Body of pancreas (tissue), 4 donors: ENCODE measurements around the gene FOXC1. TPM values are rescaled to one million over a fixed set of nuclear protein-coding genes. Genes with fewer than 3 reads are reported as not detected.

ENCODE experiments used
- ATAC-seq: fragments of 150-250 bp; one replicate; pipeline ENCODE4 v1.9.1; 2016
- DNase-seq, 4 donors: peaks; one replicate each; pipeline ENCODE4 v3.0.0-alpha.2; 2019
- H3K27ac ChIP-seq, 4 donors: fragments of 200-600 bp; sonication (generic); 1 replicate in 3 of 4; 2 replicates in 1 of 4; pipeline versions ENCODE4 v1.5.1 to v1.6.1; 2016 to 2019; ENCODE audit warnings: mild to moderate bottlenecking in 1 of 4, mixed read lengths in 1 of 4, moderate library complexity in 1 of 4
- H3K27me3 ChIP-seq, 2 donors: fragments of 200-600 bp; sonication (generic); one replicate each; pipeline ENCODE4 v1.6.0; 2016; ENCODE audit warnings: mild to moderate bottlenecking in 1 of 2
- H3K36me3 ChIP-seq, 2 donors: fragments of 200-600 bp; sonication (generic); replicated peaks in 1 of 2; 2 replicates each; pipeline ENCODE4 v1.5.1; 2016; ENCODE audit warnings: low read depth in 2 of 2; ENCODE audit not compliant: insufficient read depth in 1 of 2
- H3K4me1 ChIP-seq: fragments of 200-600 bp; sonication (generic); one replicate; pipeline ENCODE4 v1.6.0; 2016
- H3K4me3 ChIP-seq, 2 donors: fragments of 200-600 bp; sonication (generic); 1 replicate in 1 of 2; 2 replicates in 1 of 2; pipeline ENCODE4 v1.5.1; 2016 to 2019
- H3K9me3 ChIP-seq, 3 donors: fragments of 200-600 bp; sonication (generic); 1 replicate in 2 of 3; 2 replicates in 1 of 3; pipeline ENCODE4 v1.5.1; 2016
- CTCF ChIP-seq, 7 experiments: fragments of 450-650 bp in 4 of 7; fragments of 200-600 bp in 3 of 7; sonication (generic) in 3 of 7; IDR thresholded peaks; one replicate each; pipeline ENCODE4 v1.5.1; 2016 to 2019; ENCODE audit warnings: antibody characterized with exemption in 7 of 7
- POLR2A ChIP-seq, 3 donors: fragments of 450-650 bp; IDR thresholded peaks; one replicate each; pipeline ENCODE4 v1.6.1; 2016; ENCODE audit warnings: antibody characterized with exemption in 3 of 3, mild to moderate bottlenecking in 2 of 3
- WGBS, 2 donors: methylation state at CpG; one replicate each; pipeline ENCODE4 v1.1.5; 2017; 5-methylcytosine and 5-hydroxymethylcytosine counted together
- intact Hi-C: fragments of 100-400 bp; cut with DNase I; formaldehyde crosslinking; loops from one replicate; pipeline ENCODE4 v1.15.1; 2023
- total RNA-seq, 2 donors: library from RNA; depleted of rRNA; stranded (reverse); fragments of >200 nt; gene quantifications; one replicate each; pipeline ENCODE4 v1.1.0, GENCODE V29; 2016

Gene FOXC1
- total RNA-seq, 2 donors from 2014 or later: 2.0 to 3.6 TPM

GRCh38 chr6:1640476-1640875, 30.8 kb downstream of the FOXC1 start:
- Histone ChIP-seq H3K27ac (peak overlapping the region in 1 of 4 donors; percentile 39), H3K9me3 (no peaks in the 10 kb centered on the region), H3K27me3 (no peaks in the 10 kb centered on the region), H3K4me1 (peaks cover 14% of the 10 kb centered on the region), H3K36me3 (no peaks in the 10 kb centered on the region), H3K4me3 (no peak overlapping the region)
- ATAC-seq (no peak), DNase-seq (peak in 1 of 4 donors; percentile 36)
- TF ChIP-seq POLR2A (IDR thresholded peaks at IDR 0.05): no peak
- TF ChIP-seq CTCF (IDR thresholded peaks at IDR 0.05): no peak
- intact Hi-C loops: no loop called here
- 59 to 88% methylated on average over 8 of the region's 8 CpGs for WGBS, 2 donors

- WGBS, 2 donors: 45 to 47% methylated on average over 12 of the region's 12 CpGs
Observed at GRCh38 chr6:1641343-1641885, 31.7 kb downstream of the FOXC1 start.

GRCh38 chr6:1643111-1643510, 33.4 kb downstream of the FOXC1 start:
- H3K27ac ChIP-seq: no peak overlapping the region
- intact Hi-C loops: no loop called here
- H3K9me3 ChIP-seq: no peaks in the 10 kb centered on the region
- peaks cover 14% of the 10 kb centered on the region for H3K4me1 ChIP-seq
- 87 to 90% methylated on average over 7 of the region's 7 CpGs for WGBS, 2 donors
- no peaks in the 10 kb centered on the region for H3K27me3 ChIP-seq
- no peak for DNase-seq
- no peaks in the 10 kb centered on the region for H3K36me3 ChIP-seq
- TF ChIP-seq CTCF (IDR thresholded peaks at IDR 0.05) (no peak), POLR2A (IDR thresholded peaks at IDR 0.05) (no peak)
- ATAC-seq: no peak
- H3K4me3 ChIP-seq: no peak overlapping the region

More at GRCh38 chr6:1641343-1641885, 31.7 kb downstream of the FOXC1 start:
- no peaks in the 10 kb centered on the region for H3K27me3 ChIP-seq
- peaks cover 14% of the 10 kb centered on the region for H3K4me1 ChIP-seq
- H3K27ac ChIP-seq: peak overlapping the region in 3 of 4 donors; percentile 19 to 39 (median 33)
- TF ChIP-seq POLR2A (IDR thresholded peaks at IDR 0.05): peak in 2 of 3 donors; percentile 23 to 37
- peak in 2 of 7 experiments; percentile 15 to 41 for TF ChIP-seq CTCF (IDR thresholded peaks at IDR 0.05)
- H3K4me3 ChIP-seq: no peak overlapping the region
- intact Hi-C loops: no loop called here
- no peaks in the 10 kb centered on the region for H3K9me3 ChIP-seq
- ATAC-seq: peak; percentile 97
- peak; percentile 81 to 91 (median 88) for DNase-seq
- H3K36me3 ChIP-seq: no peaks in the 10 kb centered on the region

- ATAC-seq (no peak), DNase-seq (no peak)
- no peaks in the 10 kb centered on the region for H3K9me3 ChIP-seq
- H3K4me1 ChIP-seq: peaks cover 14% of the 10 kb centered on the region
- H3K36me3 ChIP-seq: no peaks in the 10 kb centered on the region
- intact Hi-C loops: no loop called here
- TF ChIP-seq POLR2A (IDR thresholded peaks at IDR 0.05): no peak
- no peak for TF ChIP-seq CTCF (IDR thresholded peaks at IDR 0.05)
- H3K27ac ChIP-seq: no peak overlapping the region
- no peak overlapping the region for H3K4me3 ChIP-seq
- 92 to 93% methylated on average over 10 to 18 of the region's 18 CpGs for WGBS, 2 donors
- no peaks in the 10 kb centered on the region for H3K27me3 ChIP-seq
Observed at GRCh38 chr6:1643830-1644445, 34.2 kb downstream of the FOXC1 start.
